GM18498 (cell line): ENCODE results near the gene RCE1.

ENCODE experiments used
- ATAC-seq: cut with Tn5 transposase; IDR thresholded peaks from one replicate; pipeline ENCODE4 v1.9.1; 2021; ENCODE audit warnings: mild to moderate bottlenecking, moderate library complexity; ENCODE audit not compliant: unreplicated experiment

The RCE1 gene

DNA sequence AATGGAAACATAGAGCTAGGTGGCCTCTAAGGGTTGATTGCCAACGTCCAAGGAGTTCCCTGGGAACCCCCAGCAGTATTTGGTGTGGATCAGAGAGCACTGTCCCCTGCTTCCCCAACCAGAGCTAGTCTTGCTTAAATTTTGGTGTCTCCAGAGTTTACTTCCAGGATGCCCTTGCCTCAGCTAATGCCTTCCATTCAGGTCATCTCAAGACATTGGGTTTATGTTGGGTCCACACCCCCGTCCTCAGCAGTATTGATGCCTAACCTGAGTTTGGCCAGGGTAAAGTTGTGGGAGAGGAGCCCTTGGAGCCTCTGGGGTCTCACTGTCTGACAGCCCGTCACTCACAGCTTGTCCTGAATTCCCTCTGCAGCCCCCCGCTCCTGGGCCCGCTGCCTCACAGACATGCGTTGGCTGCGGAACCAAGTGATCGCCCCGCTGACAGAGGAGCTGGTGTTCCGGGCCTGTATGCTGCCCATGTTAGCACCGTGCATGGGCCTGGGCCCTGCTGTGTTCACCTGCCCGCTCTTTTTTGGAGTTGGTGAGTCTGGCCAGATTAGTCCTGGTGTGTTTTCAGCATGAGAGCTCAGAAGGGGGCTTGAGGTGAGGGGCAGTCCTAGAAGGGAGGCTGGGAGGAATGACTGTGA is 1.4 kb downstream of the RCE1 start:
- no peak for ATAC-seq

DNA sequence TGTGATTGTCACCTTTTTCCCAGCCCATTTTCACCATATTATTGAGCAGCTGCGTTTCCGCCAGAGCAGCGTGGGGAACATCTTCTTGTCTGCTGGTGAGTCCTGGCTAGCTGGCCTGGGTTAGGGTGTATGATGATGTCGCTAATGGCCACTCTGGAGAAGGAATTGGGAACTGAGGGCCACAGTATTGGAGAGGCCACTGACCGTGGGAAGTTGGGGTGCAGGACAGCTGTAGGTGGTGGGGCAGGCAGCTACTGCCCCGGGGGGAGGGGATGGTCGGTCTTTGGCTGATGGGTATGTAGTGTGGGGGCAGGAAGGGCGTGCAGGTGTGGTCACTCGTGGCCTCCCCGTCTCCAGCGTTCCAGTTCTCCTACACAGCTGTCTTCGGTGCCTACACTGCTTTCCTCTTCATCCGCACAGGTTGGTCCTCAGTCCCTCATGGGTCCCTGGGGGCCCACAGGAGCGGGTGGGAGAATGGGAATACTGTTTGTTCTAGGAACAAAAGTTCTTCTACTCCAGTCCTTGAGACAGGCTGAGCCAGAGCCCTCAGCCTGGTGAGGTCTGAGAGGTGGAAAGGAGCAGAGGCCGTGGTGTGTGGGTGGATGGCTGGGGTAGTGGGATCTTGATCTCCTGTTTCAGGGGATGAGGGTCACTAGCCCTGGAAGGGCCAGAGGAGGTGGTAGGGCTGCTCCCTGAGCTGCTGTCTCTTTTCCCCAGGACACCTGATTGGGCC is 2.1 kb downstream of the RCE1 start:
- no peak for ATAC-seq

DNA sequence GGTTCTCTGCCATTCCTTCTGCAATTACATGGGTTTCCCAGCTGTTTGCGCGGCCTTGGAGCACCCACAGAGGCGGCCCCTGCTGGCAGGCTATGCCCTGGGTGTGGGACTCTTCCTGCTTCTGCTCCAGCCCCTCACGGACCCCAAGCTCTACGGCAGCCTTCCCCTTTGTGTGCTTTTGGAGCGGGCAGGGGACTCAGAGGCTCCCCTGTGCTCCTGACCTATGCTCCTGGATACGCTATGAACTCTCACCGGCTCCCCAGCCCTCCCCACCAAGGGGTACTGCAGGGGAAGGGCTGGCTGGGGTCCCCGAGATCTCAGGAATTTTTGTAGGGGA is 2.6 kb downstream of the RCE1 start:
- no peak for ATAC-seq

DNA sequence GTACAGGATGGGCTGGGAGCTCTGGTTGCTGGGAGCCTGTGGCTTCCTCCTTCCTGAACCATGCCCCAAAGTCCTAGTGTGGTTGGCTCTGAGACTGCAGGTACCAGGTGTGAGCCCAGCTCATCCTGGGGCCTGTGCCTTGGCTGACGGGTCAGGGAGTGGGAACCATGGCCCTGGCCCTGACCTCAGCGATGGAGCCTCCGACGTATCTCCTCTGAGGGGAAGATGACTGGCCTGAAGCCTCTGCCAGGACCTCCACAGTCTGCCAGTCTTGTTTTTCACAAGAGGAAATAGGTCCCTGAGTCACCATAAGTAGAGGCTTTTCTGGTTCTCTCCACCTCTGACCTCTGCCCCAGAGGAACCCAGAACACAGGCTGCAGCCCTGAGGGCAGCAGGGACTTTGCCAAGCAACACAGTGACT is 3.4 kb downstream of the RCE1 start:
- ATAC-seq = no peak

DNA sequence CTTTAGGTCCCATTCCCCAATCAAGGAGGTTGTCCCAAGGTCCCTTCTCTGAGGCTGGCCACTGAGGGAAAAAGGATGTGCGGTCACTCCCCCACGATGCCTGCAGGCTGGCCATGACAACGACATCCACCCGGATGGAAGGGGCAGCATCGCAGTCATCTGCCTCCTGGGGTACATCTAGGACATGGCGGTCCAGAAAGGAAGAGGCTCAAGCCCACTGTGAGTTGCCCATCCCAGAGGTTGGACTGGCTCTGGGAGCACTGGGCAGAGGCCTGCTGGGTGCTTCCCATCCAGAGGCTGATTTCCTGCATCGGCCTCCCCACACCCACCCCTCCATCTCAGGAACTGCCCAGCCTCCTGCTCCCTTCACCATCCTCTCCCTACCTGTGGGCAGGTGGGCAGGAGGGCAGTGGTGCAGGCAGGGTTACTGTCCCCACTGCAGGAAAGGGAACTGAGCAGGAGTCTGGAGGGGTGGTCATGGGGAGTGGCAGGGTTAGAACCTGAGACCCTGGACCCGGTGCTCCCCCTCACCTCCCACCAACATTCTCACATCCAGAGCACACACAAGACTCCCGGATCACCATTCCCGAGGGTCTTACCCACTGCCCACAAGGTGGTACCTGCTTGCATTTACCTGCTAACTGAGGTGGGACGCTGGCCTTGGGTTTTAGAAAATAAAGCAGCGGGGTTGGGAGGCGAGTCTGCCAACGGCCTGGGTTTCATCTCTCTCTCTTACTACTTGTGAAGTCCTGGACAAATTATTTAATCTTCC is 4.4 kb downstream of the RCE1 start:
- ATAC-seq = no peak

DNA sequence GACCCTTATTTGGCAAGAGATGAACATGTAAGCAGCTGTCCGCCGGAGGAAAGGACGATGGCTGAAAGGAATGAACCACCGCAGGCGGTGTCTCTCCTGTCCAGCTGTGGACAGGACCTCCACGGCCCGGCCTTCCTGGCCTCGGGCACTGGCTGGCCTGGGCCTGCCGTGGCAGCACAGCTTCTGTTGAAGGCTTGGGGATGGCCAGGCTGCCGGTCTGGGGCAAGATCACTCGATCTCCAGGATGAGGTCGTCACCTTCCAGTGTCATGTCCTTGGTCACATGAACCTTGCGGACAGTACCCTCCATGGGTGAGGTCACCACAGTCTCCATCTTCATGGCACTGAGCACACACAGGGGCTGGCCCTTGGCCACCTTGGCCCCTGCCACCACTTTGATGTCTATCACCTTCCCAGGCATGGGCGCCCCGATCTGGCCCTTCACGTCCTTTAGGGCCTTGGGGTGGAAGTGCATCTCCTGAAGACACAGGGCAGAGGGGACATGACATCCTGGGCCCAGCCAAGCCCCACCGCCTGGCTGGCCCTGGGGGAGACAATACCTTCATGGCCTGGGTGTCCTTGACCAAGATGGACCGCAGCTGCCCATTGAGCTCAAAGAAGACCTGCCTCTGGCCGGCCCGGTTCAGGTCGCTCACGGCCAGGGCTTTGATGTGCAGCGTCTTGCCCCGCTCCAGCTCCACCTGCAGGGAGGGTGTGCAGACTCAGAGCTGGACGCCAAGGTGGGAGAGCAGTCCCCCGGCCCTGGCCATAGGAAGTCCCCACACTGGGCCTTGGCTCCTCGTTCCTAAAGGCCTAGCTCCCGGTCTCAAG is 5.6 kb downstream of the RCE1 start:
- no peak for ATAC-seq

DNA sequence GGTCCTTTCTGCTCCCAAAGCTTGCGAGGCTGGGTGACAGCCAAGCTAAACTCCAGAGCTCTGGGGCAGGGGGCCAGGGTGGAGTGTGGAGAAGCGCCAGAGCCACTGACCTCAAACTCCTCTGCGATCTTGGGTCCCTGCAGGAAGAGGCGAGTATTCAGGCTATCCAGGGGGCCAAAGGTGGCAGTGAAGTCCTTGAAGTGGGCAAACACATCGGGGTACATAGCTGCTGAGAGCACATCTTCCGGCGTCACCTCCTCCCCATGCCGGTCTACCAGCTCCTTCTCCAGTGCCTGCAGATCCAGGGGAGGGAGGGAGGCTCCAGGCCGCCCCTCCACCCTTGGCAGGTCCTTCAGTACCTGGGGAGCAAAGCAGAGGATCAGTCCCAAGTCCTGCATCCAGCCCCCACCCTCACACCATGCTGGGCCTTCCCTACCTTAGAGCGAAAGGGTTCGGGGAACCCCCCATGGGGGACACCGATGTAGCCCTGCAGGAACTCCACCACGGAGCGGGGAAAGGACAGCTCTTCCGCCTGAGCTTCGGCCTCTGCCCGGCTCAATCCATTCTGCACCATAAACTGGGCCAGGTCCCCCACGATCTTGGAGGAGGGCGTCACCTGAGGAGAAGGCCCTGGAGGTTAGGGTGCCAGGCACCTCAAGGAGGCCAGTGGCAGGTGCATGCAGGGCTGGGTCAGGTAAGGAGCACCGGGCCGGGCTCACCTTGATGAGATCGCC is 6.4 kb downstream of the RCE1 start:
- no peak for ATAC-seq

DNA sequence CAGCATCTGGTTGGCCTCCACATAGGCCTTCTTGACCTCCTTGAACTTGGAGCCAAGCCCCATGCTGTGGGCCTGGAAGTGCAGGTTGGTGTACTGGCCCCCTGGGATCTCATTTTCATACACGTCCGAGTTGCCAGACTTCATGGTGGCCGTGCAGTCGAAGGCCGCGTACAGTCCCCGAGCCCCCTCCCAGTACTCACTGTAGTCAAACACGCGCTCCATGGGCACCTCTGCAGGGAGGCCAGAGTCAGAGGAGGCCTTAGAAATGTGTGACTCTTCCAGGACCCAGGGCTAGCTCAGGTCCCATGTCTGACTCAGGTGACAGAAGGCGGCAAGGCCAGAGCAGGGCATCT is 7.0 kb downstream of the RCE1 start:
- no peak for ATAC-seq

DNA sequence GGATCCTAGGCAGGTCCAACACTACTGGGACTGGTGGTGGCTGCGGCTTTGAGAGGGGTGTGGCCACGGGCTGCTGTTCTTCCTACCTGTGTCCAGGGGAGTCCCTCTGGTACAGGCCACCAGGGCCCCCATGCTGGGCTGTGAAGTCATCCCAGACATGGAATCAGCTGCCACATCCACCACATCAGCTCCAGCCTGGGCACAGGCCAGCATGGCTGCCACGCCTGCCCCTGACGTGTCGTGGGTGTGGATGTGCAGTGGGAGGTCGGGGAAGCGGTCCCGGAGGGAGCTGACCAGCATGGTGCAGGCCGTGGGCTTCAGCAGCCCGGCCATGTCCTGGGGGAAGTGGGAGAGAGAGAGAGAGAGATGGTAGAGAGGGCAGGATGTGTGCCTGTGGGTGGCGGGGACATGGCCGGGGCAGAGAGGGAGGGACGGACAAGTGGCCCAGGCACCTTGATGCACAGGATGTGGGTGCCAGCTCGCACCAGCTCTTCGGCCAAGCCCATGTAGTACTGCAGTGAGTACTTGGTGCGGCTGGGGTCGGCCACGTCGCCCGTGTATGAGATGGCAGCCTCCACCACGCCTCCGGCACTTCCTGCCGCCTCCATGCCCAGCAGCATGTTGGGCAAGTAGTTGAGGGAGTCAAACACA is 7.5 kb downstream of the RCE1 start:
- no peak for ATAC-seq

DNA sequence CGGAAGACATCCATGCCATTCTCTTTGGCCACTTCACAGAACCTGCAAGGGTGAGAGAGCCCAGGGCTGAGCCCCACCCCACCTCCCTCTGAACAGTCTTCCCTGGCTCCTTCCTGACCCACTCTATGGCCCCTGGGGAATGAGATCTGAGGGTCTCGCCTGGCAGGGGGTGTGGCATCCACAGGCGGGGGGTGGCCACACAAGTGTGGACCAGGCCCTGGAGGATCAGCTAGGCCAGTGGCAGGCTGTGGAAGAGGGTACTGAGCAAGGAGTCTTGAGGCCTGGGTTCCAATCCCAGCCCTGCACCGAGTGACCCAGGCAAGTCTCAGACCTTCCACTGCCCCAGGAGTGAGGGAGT is 8.0 kb downstream of the RCE1 start:
- no peak for ATAC-seq

DNA sequence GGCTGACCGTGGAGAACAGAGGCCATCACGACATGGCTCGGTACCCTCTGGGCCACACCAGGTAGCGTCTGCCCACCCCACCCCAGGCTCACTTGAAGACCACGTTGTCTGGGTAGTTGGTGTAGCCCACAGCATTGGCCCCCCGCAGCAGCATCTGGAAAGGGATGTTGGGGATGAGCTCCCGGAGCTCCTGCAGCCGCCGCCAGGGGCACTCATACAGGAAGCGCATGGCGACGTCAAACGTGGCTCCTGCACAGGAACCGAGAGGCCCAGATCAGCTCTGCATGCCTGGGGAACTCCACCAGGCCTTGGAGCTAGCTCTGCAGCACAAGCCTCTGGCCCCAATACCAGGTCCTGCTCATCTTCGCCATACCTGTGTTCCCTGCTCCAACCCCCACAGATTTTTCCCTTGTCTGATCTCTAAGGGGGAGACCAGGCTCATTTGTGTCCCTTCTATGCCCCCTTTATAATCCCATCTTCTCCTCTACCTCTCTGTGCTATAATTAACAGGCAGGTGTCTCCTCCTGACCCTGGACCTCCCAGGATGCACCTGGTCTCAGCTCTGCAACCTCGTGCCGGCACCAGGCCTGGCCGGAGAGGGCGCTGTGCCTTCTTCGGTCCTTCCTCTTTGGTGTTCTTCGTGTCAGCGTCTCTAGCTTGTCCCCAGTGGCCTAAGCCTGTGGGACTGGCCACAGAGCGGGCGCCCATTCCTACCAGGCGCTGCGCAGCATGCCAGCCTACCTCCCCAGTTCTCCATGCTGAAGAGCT is 8.6 kb downstream of the RCE1 start:
- ATAC-seq = no peak

DNA sequence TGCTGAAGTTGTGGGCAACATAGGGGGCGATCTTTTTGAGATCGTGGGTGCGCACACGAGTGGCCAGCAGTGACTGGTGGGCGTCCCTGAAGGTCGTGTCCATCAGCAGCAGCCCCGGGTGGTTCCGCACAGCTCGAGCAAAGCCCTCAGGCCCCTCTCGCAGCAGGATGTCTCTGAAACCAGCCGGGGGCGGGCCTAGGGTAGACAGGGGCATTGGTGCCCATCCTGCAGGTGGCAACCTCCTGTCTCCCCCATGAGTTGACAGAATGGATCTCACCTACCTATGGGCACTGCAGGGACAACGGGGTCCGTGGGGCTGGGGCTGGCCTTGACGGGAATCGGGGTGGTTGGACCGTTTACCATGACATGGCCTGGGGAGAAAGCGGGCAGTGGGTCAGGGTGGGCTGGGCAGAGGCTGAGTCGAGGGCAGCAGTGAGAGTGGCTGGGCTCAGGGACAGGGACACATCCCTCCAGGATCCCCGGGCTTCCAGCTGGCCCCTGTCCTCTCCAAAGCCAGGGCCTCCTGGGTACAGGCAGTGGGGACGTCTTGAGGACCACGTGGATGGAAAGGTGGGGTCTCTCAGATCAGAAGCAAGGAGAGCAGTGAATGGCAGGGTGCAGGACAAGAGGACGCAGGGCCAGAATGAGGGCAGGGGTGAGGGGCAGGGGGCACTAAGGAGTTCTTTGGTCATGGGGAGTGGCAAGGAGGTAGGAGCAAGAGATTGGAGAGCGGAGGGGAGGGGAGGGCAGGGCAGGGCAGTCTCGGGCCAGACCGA is 9.4 kb downstream of the RCE1 start:
- ATAC-seq = no peak

DNA sequence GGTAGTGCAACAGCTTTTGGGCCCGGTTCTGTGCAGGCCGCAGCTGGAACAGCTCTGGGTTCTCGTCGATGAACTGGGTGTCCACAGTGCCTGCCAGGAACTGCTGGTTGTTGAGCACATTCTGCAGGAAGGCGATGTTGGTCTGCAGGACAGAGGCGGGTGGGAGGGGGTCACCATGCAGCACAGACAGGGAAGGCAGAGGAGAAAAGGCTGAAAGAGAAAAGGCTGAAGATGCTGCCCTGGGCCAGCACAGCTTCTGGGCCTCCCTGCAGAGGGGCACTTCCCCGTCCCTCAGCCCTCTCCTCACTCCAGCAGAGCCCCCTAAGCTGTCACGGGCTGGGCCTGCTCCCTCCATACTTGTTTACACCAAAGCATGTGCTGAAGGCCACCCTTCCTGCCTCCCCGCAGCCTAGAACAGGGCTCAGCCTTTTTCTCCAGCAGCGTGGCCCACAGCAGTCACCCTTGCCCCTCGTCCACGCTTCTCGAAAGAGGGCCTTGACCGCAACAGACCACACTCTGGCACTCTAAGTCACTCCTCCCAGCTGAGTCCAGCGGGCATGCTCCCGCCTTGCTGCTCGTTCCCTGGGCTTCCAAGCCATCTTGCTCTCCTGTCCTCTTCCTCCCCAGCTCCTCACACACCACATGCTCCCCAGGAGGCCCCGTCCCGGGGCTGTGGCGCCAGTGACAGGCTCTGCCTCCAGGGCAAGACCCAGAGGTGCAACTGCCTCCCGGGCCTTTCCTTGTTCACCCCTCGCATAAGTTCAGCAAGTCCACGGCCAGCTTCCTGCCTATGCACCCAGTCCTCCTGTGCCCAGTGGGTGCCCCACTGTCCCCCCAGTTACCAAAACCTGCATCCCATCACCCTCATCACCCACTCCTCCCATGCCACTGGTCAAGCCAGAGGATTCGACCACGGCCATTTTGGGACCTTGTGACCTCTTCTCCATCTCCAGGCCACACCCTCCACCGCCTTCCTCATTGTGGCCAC is 10.3 kb downstream of the RCE1 start:
- ATAC-seq = no peak

DNA sequence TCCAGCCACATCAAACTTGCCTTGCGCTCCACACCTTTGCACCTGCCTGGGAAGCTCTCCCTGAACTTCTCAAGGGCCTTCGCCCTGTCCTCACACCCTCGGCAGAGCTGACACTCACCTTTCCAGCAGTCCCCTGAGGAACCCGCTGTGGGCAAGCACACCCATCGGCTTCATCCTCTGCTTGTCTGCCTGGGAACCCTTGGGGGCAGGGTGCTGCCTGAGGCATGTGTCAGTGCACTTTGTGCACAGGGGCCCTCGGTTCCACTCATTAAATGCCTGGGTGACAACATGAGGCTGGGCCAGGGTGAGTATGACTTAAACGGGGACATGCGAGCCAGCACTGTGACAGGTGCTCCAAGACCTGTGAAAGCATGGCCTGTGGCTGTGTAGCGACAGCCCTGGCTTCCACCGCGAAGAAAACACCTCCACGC is 11.0 kb downstream of the RCE1 start:
- no peak for ATAC-seq

DNA sequence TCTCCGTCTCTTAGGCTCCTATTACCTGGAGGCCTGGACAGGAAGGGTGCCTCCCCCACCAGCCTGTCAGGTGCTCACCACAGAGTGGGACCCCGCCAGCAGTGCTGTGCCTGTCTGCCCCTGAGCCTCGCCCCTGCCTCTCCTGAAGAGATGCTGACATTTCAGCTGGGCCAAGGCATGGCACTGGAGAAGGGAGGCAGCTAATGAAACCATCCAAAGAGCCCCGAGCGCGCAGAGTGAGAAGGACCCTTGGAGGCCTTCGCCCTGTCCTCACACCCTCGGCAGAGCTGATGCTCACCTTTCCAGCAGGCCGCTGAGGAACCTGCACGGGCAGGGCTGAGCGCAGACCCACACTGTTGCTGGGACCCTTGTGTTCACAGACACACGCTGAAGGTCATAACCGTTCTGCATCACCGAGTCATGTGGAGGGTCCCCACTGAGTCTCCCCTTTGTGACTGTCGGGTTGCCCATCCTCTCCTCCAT is 11.5 kb downstream of the RCE1 start:
- no peak for ATAC-seq

DNA sequence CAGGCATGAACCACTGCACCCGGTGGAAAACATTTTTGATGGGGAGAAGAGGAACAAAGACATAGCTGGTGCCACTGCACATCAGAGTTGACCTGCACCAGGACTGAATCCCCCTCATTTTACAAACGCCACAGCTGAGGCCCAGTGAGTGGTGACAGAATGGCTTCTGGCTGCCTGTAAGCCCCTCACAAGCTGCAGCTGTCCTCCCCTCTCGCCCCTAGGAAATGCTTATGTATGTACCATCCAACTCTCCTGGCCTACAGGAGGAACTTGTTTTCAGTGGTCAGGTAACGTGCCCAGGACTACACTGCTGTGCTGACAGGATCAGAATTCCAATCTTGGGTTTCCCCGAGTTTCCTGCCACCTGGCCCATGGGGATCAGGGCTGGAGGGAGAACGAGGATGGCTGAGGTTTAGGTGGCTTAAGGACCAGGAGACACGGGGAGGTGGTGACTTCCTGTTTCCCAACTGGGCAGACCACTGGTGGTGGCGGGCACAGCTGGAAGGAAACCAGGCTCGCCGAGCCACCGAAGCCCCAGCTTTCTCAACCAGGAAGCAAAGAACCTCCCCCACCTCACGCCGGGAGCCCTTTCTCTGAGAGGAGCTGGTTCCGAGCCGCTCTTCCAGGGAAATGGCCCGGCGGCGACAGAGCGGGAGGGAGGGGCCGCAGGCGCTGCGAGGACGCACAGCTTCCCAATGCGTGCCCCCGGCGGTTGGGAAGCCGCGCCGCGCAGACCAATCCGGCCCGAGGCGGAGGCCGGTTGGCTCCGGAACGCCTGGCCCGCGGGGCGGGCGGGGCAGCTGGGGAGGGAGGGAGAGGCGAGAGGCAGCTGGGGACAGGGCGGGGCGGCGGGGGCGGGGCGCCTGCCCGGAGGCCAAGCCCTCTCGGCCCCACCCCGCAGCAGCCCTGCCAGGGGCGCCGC is 12.6 kb downstream of the RCE1 start:
- peak; percentile 71 for ATAC-seq
